CMK (cell line): Measurements from ENCODE around the gene TENM3.
A peak's percentile ranks its signal among the peaks of the same experiment; 100 is the strongest.
"Not testable (repeated sequence)": the region's sequence is repeated elsewhere in the genome, so short reads cannot be mapped to it uniquely, and the experiment has no call there.

Source experiments
- DNase-seq: peaks from one replicate; pipeline ENCODE4 v3.0.0-alpha.2; 2010; ENCODE audit warnings: low read depth

Gene TENM3

GRCh38 chr4:182788201-182788600 is 545.0 kb downstream of the TENM3 start:
- no peak for DNase-seq

DNA sequence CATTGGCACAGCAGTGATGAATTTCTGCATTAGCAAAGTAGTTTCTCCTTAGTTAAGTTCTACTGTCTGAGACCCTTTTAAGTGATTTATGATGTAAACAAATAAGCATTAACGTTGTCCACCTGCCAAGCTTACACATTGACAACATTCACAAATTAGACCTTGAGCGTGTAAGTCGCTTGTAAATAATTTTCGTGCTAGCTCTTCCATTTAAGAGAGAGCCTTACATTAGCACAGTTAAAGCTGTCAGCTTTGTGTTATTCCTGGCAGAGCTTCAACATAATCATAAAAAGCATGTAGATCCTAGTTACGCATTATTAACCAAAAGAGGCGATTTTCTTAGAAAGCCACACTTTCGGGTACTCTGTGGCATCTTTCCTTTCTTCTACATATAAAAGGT is 546.3 kb downstream of the TENM3 start:
- no peak for DNase-seq

DNA sequence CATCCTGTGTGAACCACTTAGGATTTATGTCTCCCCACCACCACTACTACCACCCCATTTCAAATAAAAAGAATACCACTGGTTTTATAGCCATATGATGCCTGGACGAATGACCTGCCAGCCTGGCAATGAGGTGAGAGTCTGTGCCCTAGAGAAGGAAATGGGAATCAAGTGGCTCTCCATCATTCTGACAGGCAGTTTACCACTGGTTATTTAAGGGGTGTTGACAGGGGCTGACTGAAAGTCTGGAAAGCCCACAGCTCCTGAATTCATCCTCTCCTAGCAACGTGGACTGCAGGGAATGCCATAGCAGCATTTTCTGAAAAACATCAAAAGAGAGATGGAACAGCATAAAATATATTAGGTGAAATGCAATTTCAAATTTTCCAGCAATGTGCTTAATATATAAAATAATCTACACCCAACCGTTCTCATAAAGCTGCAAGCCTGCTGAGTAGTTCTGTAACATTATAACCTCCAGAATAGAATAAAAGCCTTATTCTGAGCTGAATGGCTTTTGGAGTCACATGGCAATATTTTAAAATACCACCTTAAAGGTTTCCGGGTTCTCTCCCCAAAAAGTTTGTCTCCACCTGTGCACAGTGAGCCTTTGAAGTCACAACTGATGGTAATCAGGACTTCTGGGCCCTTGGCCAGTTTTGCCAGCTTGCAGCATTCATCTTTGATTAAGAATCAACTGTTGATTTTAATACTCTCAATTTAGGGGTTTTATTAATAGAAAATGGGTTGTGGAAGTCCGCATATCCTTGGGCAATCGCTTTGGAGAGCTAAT is 552.4 kb downstream of the TENM3 start:
- no peak for DNase-seq

DNA sequence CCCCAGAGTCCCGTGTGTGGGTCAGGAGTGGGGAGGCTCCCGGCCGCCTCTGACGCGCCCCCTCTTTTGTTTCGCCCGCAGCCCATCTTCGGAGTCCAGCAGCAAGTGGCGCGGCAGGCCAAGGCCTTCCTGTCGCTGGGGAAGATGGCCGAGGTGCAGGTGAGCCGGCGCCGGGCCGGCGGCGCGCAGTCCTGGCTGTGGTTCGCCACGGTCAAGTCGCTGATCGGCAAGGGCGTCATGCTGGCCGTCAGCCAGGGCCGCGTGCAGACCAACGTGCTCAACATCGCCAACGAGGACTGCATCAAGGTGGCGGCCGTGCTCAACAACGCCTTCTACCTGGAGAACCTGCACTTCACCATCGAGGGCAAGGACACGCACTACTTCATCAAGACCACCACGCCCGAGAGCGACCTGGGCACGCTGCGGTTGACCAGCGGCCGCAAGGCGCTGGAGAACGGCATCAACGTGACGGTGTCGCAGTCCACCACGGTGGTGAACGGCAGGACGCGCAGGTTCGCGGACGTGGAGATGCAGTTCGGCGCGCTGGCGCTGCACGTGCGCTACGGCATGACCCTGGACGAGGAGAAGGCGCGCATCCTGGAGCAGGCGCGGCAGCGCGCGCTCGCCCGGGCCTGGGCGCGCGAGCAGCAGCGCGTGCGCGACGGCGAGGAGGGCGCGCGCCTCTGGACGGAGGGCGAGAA is 556.5 kb downstream of the TENM3 start:
- no peak for DNase-seq

- no peak for DNase-seq
Measured at GRCh38 chr4:182800216-182800515, 557.0 kb downstream of the TENM3 start.

- DNase-seq, result no peak
Measured at GRCh38 chr4:182801636-182802035, 558.4 kb downstream of the TENM3 start.

DNA sequence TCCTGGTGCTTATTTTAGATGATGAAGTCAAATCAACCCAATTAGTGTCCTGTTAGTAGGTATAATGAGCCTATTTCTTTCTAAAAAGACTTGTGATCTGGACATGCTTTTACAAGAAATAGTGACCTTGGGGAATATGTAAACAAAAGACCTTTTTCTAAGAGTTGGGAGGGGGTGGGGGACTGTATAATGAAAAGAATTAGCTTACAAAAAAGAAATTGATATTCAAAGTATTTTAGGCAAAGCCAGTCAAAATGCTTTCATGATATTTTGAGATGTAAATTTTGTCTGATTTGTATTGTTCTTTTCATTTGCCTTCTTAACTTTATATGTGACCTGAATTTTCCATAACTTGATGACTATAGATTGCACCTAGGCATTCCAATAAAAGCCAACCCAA is 559.4 kb downstream of the TENM3 start:
- no peak for DNase-seq

GRCh38 chr4:182803235-182803634 is 560.0 kb downstream of the TENM3 start:
- DNase-seq, result no peak

DNA sequence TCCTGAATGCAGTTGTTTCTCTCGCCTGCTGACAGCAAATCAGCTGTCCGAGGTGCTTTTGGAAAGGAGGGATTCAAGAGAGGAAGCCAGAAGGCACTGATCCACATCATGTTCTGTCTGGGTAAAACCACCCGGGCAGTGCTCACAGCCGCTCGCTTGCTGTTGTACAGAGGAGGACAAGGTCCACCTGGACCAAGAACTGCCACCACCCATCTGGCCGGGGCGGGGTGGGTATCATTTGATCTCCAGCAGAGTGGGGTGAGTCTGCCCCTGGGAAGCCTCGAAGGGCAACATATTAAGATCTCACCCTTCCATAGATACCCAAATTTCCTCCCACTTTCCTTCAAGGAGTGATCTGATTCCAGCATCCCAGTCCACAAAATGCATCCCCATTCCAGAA is 560.9 kb downstream of the TENM3 start:
- no peak for DNase-seq

GRCh38 chr4:182805321-182805720 is 562.1 kb downstream of the TENM3 start:
- no peak for DNase-seq

DNA sequence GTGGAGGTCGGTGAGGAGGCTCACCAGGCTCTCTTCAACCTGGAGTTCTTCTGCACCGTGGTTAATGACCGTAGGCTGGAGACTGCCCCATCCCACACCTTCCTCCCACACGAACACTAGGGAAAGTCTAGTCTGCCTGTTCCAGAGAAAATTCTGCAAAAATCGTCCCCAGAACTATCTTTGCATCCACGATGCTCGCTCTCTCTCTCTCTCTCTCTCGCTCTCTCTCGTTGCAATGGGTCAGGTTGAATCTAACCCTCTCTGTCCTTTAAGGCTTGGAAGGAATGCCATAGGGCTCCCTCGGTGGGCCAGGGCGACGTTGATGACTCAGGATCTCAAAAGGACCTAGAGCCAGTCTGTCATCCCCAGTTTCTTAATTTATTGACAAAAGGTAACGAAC is 562.5 kb downstream of the TENM3 start:
- no peak for DNase-seq

DNA sequence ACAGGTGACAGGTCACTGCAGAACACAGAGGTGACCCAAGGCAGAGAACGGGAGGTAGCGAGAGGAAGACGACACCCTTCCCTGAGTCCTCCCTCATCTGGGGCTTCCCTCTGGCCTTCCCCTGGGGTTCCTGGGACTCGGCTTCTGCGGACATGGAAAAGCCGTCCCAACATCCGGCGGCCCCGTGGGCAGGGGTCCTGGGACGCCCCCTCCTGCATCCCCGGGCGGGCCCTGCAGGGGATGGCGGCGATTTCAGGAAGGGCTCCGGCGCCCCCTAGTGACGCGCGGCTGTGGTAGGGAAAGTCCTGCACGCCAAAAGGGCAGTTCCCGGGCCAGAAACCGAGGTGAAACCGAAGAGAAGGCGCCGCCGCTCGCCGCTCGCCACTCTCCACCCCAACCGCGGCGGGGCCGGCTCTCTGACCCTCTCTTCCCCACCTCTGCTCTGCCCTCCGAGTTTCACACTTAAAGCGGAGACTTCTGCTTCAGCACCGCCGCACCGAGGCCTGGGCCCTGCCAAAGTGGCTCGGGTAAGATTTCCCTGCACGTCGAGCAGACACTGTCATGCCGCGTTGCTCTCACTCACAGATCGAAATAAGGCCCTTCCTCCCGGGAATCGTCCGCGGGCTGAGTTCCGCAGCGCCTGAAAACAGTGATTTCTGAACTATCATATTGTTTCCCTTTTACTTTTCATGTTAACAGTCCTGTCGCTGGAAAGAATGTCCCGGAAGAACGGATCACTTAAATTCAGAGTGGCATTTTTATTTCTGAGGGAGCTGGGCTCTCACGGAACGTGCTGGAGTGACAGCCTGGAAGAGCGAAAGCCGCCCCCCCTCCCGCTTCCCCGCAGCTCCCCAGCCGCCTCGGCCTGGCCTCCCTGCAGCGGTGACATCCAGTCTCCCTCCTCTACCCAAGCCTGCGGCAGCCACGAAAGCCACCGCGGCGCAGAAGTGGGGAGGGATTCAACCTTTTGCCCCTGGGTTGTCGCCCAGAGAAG is 563.4 kb downstream of the TENM3 start:
- no peak for DNase-seq

GRCh38 chr4:182807346-182807745 is 564.1 kb downstream of the TENM3 start:
- no peak for DNase-seq

DNA sequence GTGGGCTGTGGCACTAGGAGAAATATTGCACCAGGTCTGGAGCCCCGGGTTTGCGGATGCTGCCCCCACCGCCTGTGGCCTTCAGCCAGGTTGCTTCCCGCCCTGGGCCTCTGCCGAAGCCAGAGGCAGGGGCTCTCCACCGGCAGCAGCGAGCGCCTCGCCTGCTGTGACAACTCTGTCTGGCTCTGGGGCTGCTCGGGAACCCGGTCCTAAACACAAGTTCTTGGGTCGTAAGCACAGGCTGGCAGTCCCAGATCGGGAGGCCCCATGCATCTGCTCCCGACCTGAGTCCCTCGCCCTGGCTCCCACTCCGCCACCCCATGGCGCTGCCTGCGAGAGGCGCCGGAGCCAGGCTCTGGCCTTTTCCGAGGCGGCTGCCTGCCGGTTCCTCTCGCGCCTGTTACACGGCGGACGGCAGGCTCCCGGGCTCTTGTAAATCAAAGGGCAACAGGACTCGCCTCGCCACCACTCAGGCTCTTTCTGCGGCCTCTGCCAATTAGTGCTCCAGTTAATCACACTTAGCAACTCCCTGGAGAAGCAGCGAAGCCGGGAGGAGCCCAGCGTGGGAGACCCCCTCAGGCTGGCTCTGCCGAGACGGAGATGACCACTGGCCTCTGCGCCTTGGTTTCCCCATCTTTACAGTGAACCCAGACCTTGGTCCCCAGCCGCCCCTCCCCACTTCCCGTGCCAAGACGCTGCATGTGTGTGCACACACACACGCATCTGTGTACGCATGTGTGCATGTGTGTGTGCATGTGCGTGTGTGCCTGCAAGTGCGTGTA is 564.8 kb downstream of the TENM3 start:
- no peak for DNase-seq

DNA sequence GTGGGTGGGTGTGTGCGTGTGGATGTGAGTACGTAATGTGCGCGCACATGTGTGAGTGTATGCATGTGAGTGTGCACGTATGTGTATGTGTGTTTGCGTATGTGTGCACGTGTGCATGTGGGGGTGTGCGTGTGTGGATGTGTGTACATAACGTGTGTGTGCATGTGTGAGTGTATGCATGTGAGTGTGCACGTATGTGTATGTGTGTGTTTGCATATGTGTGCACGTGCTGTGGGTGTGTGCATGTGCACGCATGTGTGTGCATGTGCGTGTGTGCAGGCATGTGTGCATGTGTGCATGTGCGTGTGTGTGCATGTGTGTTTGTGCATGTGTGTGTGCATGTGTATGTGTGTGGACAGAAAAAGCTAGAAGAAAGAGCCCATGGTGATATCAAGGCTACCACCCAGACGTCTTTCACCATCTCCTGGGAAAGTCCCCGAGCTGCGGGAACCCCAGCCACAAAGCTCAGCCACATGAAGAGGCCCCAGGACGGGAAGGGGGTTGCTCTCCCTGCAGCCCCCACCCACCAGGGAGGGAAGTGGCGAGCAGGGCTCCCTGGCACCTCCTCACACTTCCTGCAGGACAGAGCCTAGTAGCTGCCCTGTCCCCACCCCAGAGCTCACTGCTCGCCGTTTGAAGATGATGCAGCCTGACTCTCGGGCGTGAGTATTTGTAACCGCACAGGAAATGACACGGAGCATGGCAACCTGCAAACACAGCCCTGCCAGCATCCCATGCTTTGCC is 565.6 kb downstream of the TENM3 start:
- peak; percentile 69 for DNase-seq

DNA sequence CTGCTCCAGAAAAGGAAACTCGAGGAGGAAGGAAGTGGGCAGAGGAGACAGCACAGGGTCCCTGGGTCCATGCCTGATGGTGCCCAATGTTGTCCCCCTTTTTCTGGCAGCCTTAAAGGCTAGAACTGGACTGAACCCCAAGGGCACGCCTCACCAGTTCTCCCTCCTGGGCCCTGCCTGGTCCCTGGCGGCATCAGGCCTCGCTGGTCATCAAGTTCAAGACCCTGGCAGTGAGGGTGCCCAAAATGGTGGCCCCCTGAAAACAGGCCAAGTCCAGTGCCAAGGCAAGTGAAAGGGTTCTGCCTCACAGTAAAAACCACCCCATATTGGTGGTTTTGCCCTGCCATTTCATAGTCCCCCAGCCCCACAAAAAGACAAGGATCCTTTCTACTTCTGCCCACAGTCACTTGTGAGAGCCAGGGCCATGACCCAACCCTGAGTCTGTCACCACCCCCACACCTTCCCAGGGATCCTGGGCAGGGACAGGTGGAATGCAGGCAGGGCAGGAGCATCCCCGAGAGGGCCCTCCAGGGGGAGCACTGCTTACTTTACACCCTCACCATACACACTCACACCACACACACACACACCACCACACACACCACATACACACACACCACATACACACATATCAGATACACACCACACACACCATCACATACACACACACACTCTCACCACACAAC is 566.4 kb downstream of the TENM3 start:
- no peak for DNase-seq

DNA sequence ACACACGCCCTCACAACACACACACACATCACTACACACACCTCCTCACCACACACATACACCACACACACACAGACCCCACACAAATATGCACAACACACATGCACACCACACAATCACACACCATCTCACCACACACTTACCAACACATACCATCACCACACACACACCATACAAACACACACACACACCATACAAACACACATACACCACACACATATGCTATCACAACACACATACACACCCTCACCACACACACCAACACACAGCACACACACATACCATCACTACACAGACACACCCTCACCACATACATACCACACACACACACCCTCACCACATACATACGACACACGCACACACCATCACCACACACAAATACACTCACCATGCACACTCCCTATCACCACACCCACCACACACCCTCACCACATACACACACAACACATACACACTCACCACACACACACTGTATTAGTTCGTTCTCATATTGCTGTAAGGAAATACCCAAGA is 567.0 kb downstream of the TENM3 start:
- DNase-seq, result no peak

GRCh38 chr4:182812916-182813315 is 569.7 kb downstream of the TENM3 start:
- DNase-seq, result no peak

DNA sequence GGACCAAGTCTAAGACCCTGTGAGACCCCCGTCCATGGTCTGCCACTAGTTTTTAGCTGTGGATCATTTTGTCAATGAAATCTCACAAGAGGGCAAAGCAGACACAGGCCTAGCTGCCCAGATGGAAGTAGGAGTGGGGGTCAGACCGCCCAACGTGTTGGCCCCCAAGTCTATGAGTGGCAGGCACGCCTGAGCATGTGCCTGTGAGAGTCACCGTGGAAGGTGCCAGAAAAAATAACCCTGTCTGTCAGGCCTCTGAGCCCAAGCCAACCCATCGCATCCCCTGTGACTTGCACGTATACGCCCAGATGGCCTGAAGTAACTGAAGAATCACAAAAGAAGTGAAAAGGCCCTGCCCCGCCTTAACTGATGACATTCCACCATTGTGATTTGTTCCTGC is 570.9 kb downstream of the TENM3 start:
- DNase-seq, result not testable (repeated sequence)
